ENCODE measurements around the gene SMC4.
A peak's percentile ranks its signal among the peaks of the same experiment; 100 is the strongest.

Gene SMC4

DNA sequence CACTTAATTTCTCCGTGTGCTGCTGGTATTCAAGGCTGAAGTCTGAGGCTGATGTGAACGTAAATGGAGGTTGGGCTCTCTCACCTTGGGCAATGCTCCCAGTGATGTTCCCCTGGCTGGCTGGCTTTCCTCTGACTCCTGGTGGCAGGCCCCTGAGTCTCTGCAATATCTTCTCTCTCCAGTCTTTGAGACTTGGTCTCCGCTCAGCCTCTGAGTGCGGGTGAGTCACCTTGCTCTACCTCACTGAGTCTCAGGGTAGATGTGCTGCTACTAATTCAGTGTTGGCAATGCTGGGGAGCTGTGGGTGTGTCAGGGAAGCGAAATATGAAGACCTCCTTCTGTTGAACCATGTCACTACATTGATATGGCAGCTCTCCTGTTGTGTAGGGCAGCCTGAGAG is 81.5 kb downstream of the SMC4 start:
- peak; percentile 54 for DNase-seq

DNA sequence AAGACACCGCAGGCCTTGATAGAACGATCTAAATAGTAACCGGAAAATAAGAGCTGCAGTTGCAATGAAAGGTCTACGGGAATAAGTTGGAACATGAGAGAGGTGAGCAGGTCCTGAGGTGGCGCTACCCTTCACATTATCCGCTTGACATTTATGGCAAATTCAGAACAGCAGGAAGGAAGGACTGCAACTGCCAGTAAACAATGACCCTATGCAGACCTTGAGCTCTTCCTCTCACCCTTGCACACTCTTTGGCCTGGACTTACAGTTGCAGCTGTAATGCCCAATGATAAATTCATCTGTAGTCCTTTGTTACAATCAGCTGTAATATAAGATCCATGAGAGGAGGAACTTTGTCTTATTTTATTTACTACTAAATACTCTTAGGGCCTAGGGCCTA is 82.4 kb downstream of the SMC4 start:
- no peak for DNase-seq

DNA sequence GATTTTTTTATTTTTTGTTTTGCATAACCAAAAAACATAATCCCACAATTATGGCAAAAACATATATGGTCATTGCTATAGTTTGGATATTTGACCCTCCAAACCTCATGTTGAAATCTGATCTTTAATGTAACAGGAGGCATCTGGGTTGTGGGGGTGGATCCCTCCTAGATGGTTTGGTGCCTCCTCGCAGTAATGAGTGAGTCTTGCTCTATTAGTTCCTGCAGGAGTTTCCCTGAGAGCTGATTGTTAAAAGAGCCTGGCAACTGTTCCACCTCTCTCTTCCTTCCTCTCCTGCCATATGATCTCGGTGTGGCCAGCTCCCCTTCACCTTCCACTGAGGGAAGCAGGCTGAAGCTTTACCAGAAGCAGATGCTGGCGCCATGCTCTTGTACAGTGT is 83.3 kb downstream of the SMC4 start:
- no peak for DNase-seq

Data from fibroblast of skin of right quadriceps (primary cell).